Measurements from ENCODE around the gene IRAK2. TPM values are rescaled to one million over a fixed set of nuclear protein-coding genes. Genes with fewer than 3 reads are reported as not detected.

IRAK2 gene
- total RNA-seq, 6 experiments from 2014 or later: 2.6 to 4.4 (median 3.5) TPM

GRCh38 chr3:10272977-10273376 is 108.3 kb downstream of the IRAK2 start:
- TF ChIP-seq CTCF (IDR thresholded peaks at IDR 0.05): no peak
- Mint-ChIP-seq H3K4me3 (no peak overlapping the region), H3K9me3 (no peaks in the 10 kb centered on the region), H3K27me3 (ENCODE audit: insufficient read depth) (no peaks in the 10 kb centered on the region; the same call in 1 of the 2 replicates), H3K4me1 (ENCODE audit: low read depth) (peaks cover 17% of the 10 kb centered on the region), H3K27ac (no peak overlapping the region), H3K36me3 (ENCODE audit: low read depth) (peaks cover 25% of the 10 kb centered on the region)
- DNase-seq: no peak

DNA sequence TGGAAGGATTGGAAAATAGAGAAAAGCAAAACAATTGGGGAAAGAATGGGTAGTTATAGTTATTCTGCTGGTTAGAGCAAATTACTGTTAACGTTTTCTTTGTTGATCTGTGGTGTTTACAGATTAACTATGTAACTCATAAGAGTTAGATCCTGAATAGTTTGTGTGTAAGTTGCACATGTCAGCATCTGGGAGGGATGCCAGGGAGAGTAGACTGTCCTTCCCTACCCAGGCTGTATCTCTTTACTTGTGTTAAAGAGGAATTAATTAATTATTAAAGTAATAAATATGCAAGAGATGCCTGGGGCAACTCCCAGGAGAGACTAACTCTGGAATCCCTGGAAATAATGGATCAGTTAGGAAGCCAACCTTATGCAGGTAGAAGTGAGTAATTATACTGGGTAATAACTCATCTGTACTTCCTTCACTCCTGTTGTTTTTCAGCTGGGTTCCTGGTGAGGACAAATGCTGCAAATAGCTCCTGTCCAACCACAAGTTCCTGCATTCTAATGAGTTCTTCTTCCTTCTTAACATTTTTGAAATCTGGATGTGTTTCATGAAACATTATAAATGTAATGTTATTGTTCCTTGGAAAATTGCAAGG is 109.1 kb downstream of the IRAK2 start:
- Mint-ChIP-seq H3K36me3 (ENCODE audit: low read depth) (peaks cover 24% of the 10 kb centered on the region), H3K4me3 (no peak overlapping the region), H3K27ac (no peak overlapping the region), H3K9me3 (no peaks in the 10 kb centered on the region), H3K27me3 (ENCODE audit: insufficient read depth) (no peaks in the 10 kb centered on the region; the same call in 1 of the 2 replicates), H3K4me1 (ENCODE audit: low read depth) (peaks cover 17% of the 10 kb centered on the region)
- TF ChIP-seq CTCF (IDR thresholded peaks at IDR 0.05): no peak
- no peak for DNase-seq

- no peak for DNase-seq
- no peak for TF ChIP-seq CTCF (IDR thresholded peaks at IDR 0.05)
- H3K27me3 Mint-ChIP-seq (ENCODE audit: insufficient read depth): no peaks in the 10 kb centered on the region; the same call in 1 of the 2 replicates
- no peaks in the 10 kb centered on the region for H3K9me3 Mint-ChIP-seq
- H3K27ac Mint-ChIP-seq: no peak overlapping the region
- H3K4me3 Mint-ChIP-seq: no peak overlapping the region
- H3K4me1 Mint-ChIP-seq (ENCODE audit: low read depth): peaks cover 17% of the 10 kb centered on the region
- peaks cover 20% of the 10 kb centered on the region for H3K36me3 Mint-ChIP-seq (ENCODE audit: low read depth)
Measured at GRCh38 chr3:10274601-10275000, 109.9 kb downstream of the IRAK2 start.

GRCh38 chr3:10277115-10277625 is 112.5 kb downstream of the IRAK2 start:
- Mint-ChIP-seq H3K4me3 (no peak overlapping the region), H3K9me3 (no peaks in the 10 kb centered on the region), H3K27ac (no peak overlapping the region), H3K36me3 (ENCODE audit: low read depth) (peaks cover 7% of the 10 kb centered on the region; the same call in 1 of the 2 replicates), H3K4me1 (ENCODE audit: low read depth) (peaks cover 17% of the 10 kb centered on the region), H3K27me3 (ENCODE audit: insufficient read depth) (no peaks in the 10 kb centered on the region; the same call in 1 of the 2 replicates)
- TF ChIP-seq CTCF (IDR thresholded peaks at IDR 0.05): no peak
- DNase-seq: no peak

DNA sequence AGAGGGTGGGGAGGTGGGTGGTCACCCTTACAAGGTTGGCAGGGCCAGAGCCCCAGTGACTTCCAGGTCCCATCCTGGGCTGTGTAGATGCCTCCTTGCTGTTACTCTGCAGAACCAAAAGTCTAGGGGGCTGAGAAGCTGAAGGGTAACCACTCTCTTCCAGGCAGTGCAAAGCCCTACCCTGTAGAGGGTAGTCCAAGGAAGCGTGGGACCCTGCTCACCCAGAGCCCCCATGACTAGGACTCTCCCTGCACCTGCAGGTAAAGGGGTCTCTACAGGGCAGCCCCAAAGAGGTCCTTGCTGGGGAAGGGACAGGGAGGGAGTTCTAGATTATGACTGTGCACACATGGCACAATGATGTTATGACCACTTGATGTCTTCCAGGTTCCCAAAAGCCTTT is 113.8 kb downstream of the IRAK2 start:
- Mint-ChIP-seq H3K9me3 (no peaks in the 10 kb centered on the region), H3K27ac (no peak overlapping the region), H3K4me1 (ENCODE audit: low read depth) (peaks cover 9% of the 10 kb centered on the region), H3K4me3 (no peak overlapping the region), H3K27me3 (ENCODE audit: insufficient read depth) (no peaks in the 10 kb centered on the region; the same call in 1 of the 2 replicates), H3K36me3 (ENCODE audit: low read depth) (peaks cover 6% of the 10 kb centered on the region; the same call in 1 of the 2 replicates)
- no peak for TF ChIP-seq CTCF (IDR thresholded peaks at IDR 0.05)
- no peak for DNase-seq

Data from HFFc6 (cell line).